ENCODE data around the gene PPP4C. TPM values are rescaled to one million over a fixed set of nuclear protein-coding genes. Genes with fewer than 3 reads are reported as not detected.

Gene PPP4C
- total and polyA plus RNA-seq, 11 donors: 29.9 to 89.0 (median 43.5) TPM

GRCh38 chr16:30077656-30078055 lies 1.9 kb downstream of the PPP4C start:
- no peaks in the 10 kb centered on the region for H3K27me3 ChIP-seq
- no peak overlapping the region for H3K27ac ChIP-seq
- DNase-seq: peak in 1 of 5 donors; percentile 40
- no peaks in the 10 kb centered on the region for H3K9me3 ChIP-seq
- peaks cover 0 to 51% (median 30%) of the 10 kb centered on the region in 12 donors for H3K4me1 ChIP-seq
- intact Hi-C loops (cut with DNase I): loop anchor here in 1 of 10 donors (2.0 kb wide), 1 partner anchor 13 kb away; the partner anchor contains the start of gene TBX6
- peak overlapping the region in 1 of 12 donors; percentile 95 for H3K4me3 ChIP-seq
- TF ChIP-seq POLR2A (IDR thresholded peaks at IDR 0.05) (no peak), CTCF (IDR thresholded peaks at IDR 0.05) (no peak)
- H3K36me3 ChIP-seq: peaks cover 0 to 70% (median 56%) of the 10 kb centered on the region in 9 donors
- no peak for ATAC-seq
- WGBS, 4 donors: 62 to 78% (median 64%) methylated on average over 6 of the region's 6 CpGs

- DNase-seq (no peak), ATAC-seq (peak in 1 of 4 donors; percentile 44)
- Histone ChIP-seq H3K9me3 (no peaks in the 10 kb centered on the region), H3K4me1 (peaks cover 0 to 51% (median 30%) of the 10 kb centered on the region in 12 donors), H3K36me3 (peaks cover 0 to 72% (median 60%) of the 10 kb centered on the region in 9 donors), H3K27ac (peak overlapping the region in 5 of 12 donors; percentile 11 to 54 (median 37)), H3K4me3 (no peak overlapping the region), H3K27me3 (no peaks in the 10 kb centered on the region)
- no peak for TF ChIP-seq CTCF (IDR thresholded peaks at IDR 0.05)
- no peak for TF ChIP-seq POLR2A (IDR thresholded peaks at IDR 0.05)
- intact Hi-C loops (cut with DNase I): no loop called here
- 63 to 72% (median 67%) methylated on average over 7 of the region's 7 CpGs for whole genome bisulfite sequencing, 4 donors
Measured at GRCh38 chr16:30078744-30079143, 3.0 kb downstream of the PPP4C start.

GRCh38 chr16:30079480-30079879 lies 3.7 kb downstream of the PPP4C start:
- WGBS, 4 donors: 83 to 97% (median 86%) methylated on average over 6 to 7 of the region's 7 CpGs
- intact Hi-C loops (cut with DNase I): no loop called here

More at GRCh38 chr16:30079480-30079879, 3.7 kb downstream of the PPP4C start:
- ATAC-seq (no peak), DNase-seq (peak in 1 of 5 donors; percentile 24)
- H3K27me3 ChIP-seq: no peaks in the 10 kb centered on the region
- peak overlapping the region in 1 of 12 donors; percentile 37 for H3K27ac ChIP-seq
- H3K4me3 ChIP-seq: no peak overlapping the region
- peaks cover 0 to 79% (median 67%) of the 10 kb centered on the region in 9 donors for H3K36me3 ChIP-seq
- H3K9me3 ChIP-seq: no peaks in the 10 kb centered on the region
- TF ChIP-seq CTCF (IDR thresholded peaks at IDR 0.05) (no peak), POLR2A (IDR thresholded peaks at IDR 0.05) (no peak)
- H3K4me1 ChIP-seq: peaks cover 0 to 51% (median 31%) of the 10 kb centered on the region in 12 donors
